OCI-LY3 (cell line): ENCODE results near the gene RNF208.

Source experiments
- H2AFZ ChIP-seq: fragments of 200-600, 300-600 bp; shearing (Covaris generic); 2 replicates; pipeline ENCODE4 v1.6.0; 2014; ENCODE audit warnings: antibody characterized with exemption, low read depth, low read length
- H3K27ac ChIP-seq: fragments of 200-600, 300-600 bp; sonication (generic); 2 replicates; pipeline ENCODE4 v1.5.1; 2014; ENCODE audit warnings: mild to moderate bottlenecking, low read length, moderate library complexity, mixed read lengths
- H3K27me3 ChIP-seq: fragments of 200-600, 300-600 bp; sonication (generic); 2 replicates; pipeline ENCODE4 v1.6.1; 2014; ENCODE audit warnings: low read depth, low read length, mixed read lengths
- H3K36me3 ChIP-seq: fragments of 200-600, 300-600 bp; sonication (generic); replicated peaks from 2 replicates; pipeline ENCODE3; 2014; ENCODE audit warnings: low read depth, low read length, mixed read lengths
- H3K4me1 ChIP-seq: fragments of 300-600, 200-600 bp; sonication (generic); 2 replicates; pipeline ENCODE4 v1.6.1; 2014; ENCODE audit warnings: low read length, mixed read lengths
- H3K4me2 ChIP-seq: fragments of 200-600, 300-600 bp; sonication (generic); 2 replicates; pipeline ENCODE4 v1.6.1; 2014; ENCODE audit warnings: low read length, mixed read lengths
- H3K4me3 ChIP-seq: fragments of 300-600, 200-600 bp; sonication (generic); 2 replicates; pipeline ENCODE4 v1.5.1; 2014; ENCODE audit warnings: antibody characterized with exemption, mild to moderate bottlenecking, low read length, moderate library complexity
- H3K79me2 ChIP-seq: fragments of 300-600, 200-600 bp; shearing (Covaris generic); 2 replicates; pipeline ENCODE4 v1.6.1; 2014; ENCODE audit warnings: mild to moderate bottlenecking, low read length, mixed read lengths
- H3K9ac ChIP-seq: fragments of 300-600, 200-600 bp; shearing (Covaris generic); 2 replicates; pipeline ENCODE4 v1.6.0; 2014; ENCODE audit warnings: mild to moderate bottlenecking, low read length, moderate library complexity
- H3K9me3 ChIP-seq: fragments of 200-600, 300-600 bp; shearing (Covaris generic); 2 replicates; pipeline ENCODE4 v1.6.1; 2014; ENCODE audit warnings: low read length, mixed read lengths; ENCODE audit not compliant: insufficient read depth
- H4K20me1 ChIP-seq: fragments of 200-600, 300-600 bp; sonication (generic); 2 replicates; pipeline ENCODE4 v1.6.1; 2016; ENCODE audit warnings: low read length, mixed read lengths; ENCODE audit not compliant: insufficient read depth
- CTCF ChIP-seq: fragments of 200-600, 300-600 bp; sonication (generic); IDR thresholded peaks from 2 replicates; pipeline ENCODE4 v1.5.1; 2014; ENCODE audit warnings: antibody characterized with exemption, low read length, low read depth
- EZH2phosphoT487 ChIP-seq: fragments of 200-600 bp; shearing (Covaris generic); IDR thresholded peaks from 2 replicates; pipeline ENCODE4 v1.6.1; 2018; ENCODE audit warnings: antibody characterized with exemption, mixed run types, low read depth

RNF208 gene

DNA sequence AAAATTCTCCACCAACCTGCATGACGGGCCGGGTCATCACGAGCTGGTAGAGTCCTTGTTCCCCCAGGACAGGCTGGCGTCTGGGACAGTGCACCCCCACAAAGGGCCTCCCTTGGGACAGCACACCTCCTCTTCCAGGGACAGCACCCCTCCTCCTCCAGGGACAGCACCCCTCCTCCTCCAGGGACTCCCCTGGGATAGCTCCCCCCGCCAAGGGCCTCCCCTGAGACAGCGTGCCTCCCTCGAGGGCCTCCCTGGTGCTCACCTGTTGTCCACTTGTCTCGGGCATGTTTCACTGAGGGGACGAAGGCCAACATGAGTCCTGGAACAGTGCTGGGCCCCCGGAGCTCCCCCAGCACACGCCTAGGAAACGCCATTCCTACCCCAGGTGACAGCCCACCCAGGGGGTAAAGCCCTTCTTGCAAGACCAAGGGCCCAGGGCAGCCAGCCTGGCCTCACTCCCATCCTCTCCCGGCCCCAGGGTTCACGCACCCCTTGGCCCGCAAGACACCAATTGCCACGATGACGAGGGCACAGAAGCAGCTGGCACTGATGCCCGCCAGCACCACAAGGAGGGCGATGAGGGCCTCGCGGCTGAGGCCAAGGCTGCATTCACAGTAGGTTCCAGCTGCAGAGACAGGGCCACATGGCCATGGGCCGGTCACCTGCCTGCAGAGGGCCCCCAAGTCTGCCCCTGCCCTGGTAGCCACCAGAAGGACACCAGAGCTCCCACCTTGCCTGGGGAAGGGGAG lies 50.7 kb downstream of the RNF208 start:
- H4K20me1 ChIP-seq: no peaks in the 10 kb centered on the region
- no peak overlapping the region for H2AFZ ChIP-seq
- H3K79me2 ChIP-seq: no peaks in the 10 kb centered on the region
- H3K9me3 ChIP-seq: no peaks in the 10 kb centered on the region
- H3K4me3 ChIP-seq: no peak overlapping the region
- no peak overlapping the region for H3K27ac ChIP-seq
- H3K4me1 ChIP-seq: peaks cover 24% of the 10 kb centered on the region
- no peak for TF ChIP-seq EZH2phosphoT487
- TF ChIP-seq CTCF: no peak
- no peak overlapping the region for H3K4me2 ChIP-seq
- no peak overlapping the region for H3K9ac ChIP-seq
- no peaks in the 10 kb centered on the region for H3K36me3 ChIP-seq
- no peaks in the 10 kb centered on the region; the same call in none of the 2 replicates for H3K27me3 ChIP-seq

GRCh38 chr9:137170486-137171148 lies 51.4 kb downstream of the RNF208 start:
- no peaks in the 10 kb centered on the region for H3K9me3 ChIP-seq
- H3K27me3 ChIP-seq: no peaks in the 10 kb centered on the region; the same call in none of the 2 replicates
- H3K4me3 ChIP-seq: no peak overlapping the region
- no peak overlapping the region for H3K4me2 ChIP-seq
- no peak overlapping the region for H3K9ac ChIP-seq
- peaks cover 24% of the 10 kb centered on the region for H3K4me1 ChIP-seq
- no peak for TF ChIP-seq EZH2phosphoT487
- TF ChIP-seq CTCF: no peak
- H2AFZ ChIP-seq: no peak overlapping the region
- no peak overlapping the region for H3K27ac ChIP-seq
- H3K79me2 ChIP-seq: no peaks in the 10 kb centered on the region
- H3K36me3 ChIP-seq: no peaks in the 10 kb centered on the region
- H4K20me1 ChIP-seq: no peaks in the 10 kb centered on the region
